Stomach (tissue), 9 donors: ENCODE results near the gene GCGR. TPM values are rescaled to one million over a fixed set of nuclear protein-coding genes. Genes with fewer than 3 reads are reported as not detected.

Experiments
- DNase-seq, 2 donors: peaks; one replicate each; pipeline versions ENCODE4 v3.0.0 to v3.0.0-alpha.2; 2013 to 2019
- H3K27ac ChIP-seq, 5 donors: fragments of 200-600 bp in 4 of 5; sonication (generic) in 4 of 5; one replicate each; pipeline ENCODE4 v1.5.1; 2013 to 2019; ENCODE audit warnings: mild to moderate bottlenecking in 1 of 5, moderate library complexity in 1 of 5
- H3K27me3 ChIP-seq, 3 donors: fragments of 200-600 bp; sonication (generic); one replicate each; pipeline ENCODE4 v1.5.1; 2017 to 2019; ENCODE audit warnings: mixed run types in 1 of 3
- H3K36me3 ChIP-seq, 4 donors: fragments of 200-600 bp; sonication (generic); 1 replicate in 3 of 4; 2 replicates in 1 of 4; pipeline ENCODE4 v1.5.1; 2016 to 2019
- H3K4me1 ChIP-seq, 4 donors: fragments of 200-600 bp; sonication (generic); one replicate each; pipeline ENCODE4 v1.5.1; 2016 to 2019
- H3K4me3 ChIP-seq, 4 donors: fragments of 200-600 bp; sonication (generic) in 3 of 4; one replicate each; pipeline ENCODE4 v1.5.1; 2016 to 2019; ENCODE audit warnings: mild to moderate bottlenecking in 1 of 4
- H3K9me3 ChIP-seq, 4 donors: fragments of 200-600 bp; sonication (generic); one replicate each; pipeline ENCODE4 v1.5.1; 2016 to 2019
- EP300 ChIP-seq: sonication (generic); formaldehyde crosslinking; IDR thresholded peaks from one replicate; pipeline ENCODE4 v1.6.1; 2017; ENCODE audit warnings: antibody characterized with exemption
- POLR2A ChIP-seq, 4 donors: fragments of 450-650 bp; IDR thresholded peaks; one replicate each; pipeline ENCODE4 v1.6.1; 2016; ENCODE audit warnings: antibody characterized with exemption in 4 of 4, control low read depth in 2 of 4, mild to moderate bottlenecking in 1 of 4, moderate library complexity in 1 of 4
- POLR2AphosphoS5 ChIP-seq, 3 donors: sonication (generic); formaldehyde crosslinking; IDR thresholded peaks; one replicate each; pipeline ENCODE4 v1.6.1; 2016; ENCODE audit warnings: antibody characterized with exemption in 3 of 3
- WGBS, 5 donors: extraction: QIAGEN DNeasy Blood & Tissue Kit in 3 of 5; methylation state at CpG; one replicate each; pipeline versions ENCODE4 v1.1.5 to v1.1.7; 2013 to 2018; 5-methylcytosine and 5-hydroxymethylcytosine counted together
- intact Hi-C: fragments of 100-400 bp; cut with DNase I; formaldehyde crosslinking; loops from one replicate; pipeline ENCODE4 v1.15.1; 2023; ENCODE audit warnings: low total_unique reads
- polyA plus RNA-seq, 3 donors: library from polyadenylated mRNA; stranded (reverse); fragments of 200-250 nt; gene quantifications; one replicate each; pipeline ENCODE4 v1.2.3, GENCODE V29; 2013
- total RNA-seq, 5 donors: library from RNA; depleted of rRNA; stranded (reverse); fragments of >200 nt; gene quantifications; one replicate each; pipeline versions ENCODE4 v1.1.0 to v1.2.3, GENCODE V29; 2014 to 2016
- TF ChIP-seq, protein P1 (sequence below), 7 experiments: fragments of 450-650 bp in 4 of 7; fragments of 200-600 bp in 3 of 7; sonication (generic) in 3 of 7; IDR thresholded peaks; one replicate each; pipeline ENCODE4 v1.5.1; 2016 to 2019; ENCODE audit warnings: antibody characterized with exemption in 7 of 7, control low read depth in 2 of 7, mild to moderate bottlenecking in 1 of 7
- donor health status: healthy with polysubstance abuse.
- donor health status: Bipolar disorder and iron deficiency.
- donor health status: healthy.

The GCGR gene
- total and polyA plus RNA-seq, 8 donors = 0.38 to 0.55 TPM; not detected in 6

DNA sequence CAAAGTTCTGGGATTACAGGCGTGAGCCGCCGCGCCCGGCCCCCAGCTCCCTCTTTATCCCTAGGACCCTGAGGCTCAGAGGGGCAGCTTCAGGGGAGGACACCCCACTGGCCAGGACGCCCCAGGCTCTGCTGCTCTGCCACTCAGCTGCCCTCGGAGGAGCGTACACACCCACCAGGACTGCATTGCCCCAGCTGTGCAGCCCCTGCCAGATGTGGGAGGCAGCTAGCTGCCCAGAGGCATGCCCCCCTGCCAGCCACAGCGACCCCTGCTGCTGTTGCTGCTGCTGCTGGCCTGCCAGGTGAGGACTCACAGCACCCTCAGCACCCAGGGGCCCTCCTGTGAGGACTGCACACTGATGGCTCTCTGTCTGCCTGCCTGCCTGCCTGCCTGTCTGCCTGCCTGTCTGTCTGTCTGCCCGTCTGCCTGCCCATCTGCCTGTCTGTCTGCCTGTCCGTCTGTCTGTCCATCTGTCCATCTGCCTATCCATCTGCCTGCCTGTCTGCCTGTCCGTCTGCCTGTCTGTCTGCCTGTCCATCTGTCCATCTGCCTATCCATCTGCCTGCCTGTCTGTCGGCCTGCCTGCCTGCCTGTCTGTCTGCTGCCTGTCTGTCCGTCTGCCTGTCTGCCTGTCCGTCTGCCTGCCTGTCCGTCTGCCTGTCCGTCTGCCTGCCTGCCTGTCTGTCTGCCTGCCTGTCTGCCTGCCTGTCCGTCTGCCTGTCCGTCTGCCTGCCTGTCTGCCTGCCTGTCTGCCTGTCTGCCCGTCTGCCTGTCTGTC, 5.0 kb downstream of the GCGR start:
- H3K4me1 ChIP-seq = peaks cover 13 to 24% (median 18%) of the 10 kb centered on the region in 4 donors
- DNase-seq = no peak
- H3K4me3 ChIP-seq = no peak overlapping the region
- no peak for TF ChIP-seq POLR2A (IDR thresholded peaks at IDR 0.05)
- TF ChIP-seq, protein P1, sequence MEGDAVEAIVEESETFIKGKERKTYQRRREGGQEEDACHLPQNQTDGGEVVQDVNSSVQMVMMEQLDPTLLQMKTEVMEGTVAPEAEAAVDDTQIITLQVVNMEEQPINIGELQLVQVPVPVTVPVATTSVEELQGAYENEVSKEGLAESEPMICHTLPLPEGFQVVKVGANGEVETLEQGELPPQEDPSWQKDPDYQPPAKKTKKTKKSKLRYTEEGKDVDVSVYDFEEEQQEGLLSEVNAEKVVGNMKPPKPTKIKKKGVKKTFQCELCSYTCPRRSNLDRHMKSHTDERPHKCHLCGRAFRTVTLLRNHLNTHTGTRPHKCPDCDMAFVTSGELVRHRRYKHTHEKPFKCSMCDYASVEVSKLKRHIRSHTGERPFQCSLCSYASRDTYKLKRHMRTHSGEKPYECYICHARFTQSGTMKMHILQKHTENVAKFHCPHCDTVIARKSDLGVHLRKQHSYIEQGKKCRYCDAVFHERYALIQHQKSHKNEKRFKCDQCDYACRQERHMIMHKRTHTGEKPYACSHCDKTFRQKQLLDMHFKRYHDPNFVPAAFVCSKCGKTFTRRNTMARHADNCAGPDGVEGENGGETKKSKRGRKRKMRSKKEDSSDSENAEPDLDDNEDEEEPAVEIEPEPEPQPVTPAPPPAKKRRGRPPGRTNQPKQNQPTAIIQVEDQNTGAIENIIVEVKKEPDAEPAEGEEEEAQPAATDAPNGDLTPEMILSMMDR (IDR thresholded peaks at IDR 0.05) = no peak
- no peak for TF ChIP-seq EP300
- no peaks in the 10 kb centered on the region for H3K9me3 ChIP-seq
- H3K27ac ChIP-seq = no peak overlapping the region
- no peaks in the 10 kb centered on the region for H3K36me3 ChIP-seq
- 75 to 79% (median 78%) methylated on average over 19 to 20 of the region's 20 CpGs for WGBS, 5 donors
- H3K27me3 ChIP-seq = peaks cover 16 to 100% (median 77%) of the 10 kb centered on the region in 3 donors
- intact Hi-C loops = no loop called here

- peaks cover 7 to 18% (median 12%) of the 10 kb centered on the region in 4 donors for H3K4me1 ChIP-seq
- 68 to 78% (median 70%) methylated on average over 7 of the region's 7 CpGs for WGBS, 5 donors
- H3K27ac ChIP-seq = no peak overlapping the region
- TF ChIP-seq POLR2A (IDR thresholded peaks at IDR 0.05) (no peak), EP300 (no peak), POLR2AphosphoS5 (IDR thresholded peaks at IDR 0.05) (no peak)
- TF ChIP-seq, protein P1 (IDR thresholded peaks at IDR 0.05) = no peak
- H3K9me3 ChIP-seq = no peaks in the 10 kb centered on the region
- no peak for DNase-seq
- H3K27me3 ChIP-seq = peaks cover 10 to 97% (median 71%) of the 10 kb centered on the region in 3 donors
- intact Hi-C loops = no loop called here
- H3K4me3 ChIP-seq = no peak overlapping the region
- no peaks in the 10 kb centered on the region for H3K36me3 ChIP-seq
Observed at GRCh38 chr17:81809556-81809998, 5.6 kb downstream of the GCGR start.

DNA sequence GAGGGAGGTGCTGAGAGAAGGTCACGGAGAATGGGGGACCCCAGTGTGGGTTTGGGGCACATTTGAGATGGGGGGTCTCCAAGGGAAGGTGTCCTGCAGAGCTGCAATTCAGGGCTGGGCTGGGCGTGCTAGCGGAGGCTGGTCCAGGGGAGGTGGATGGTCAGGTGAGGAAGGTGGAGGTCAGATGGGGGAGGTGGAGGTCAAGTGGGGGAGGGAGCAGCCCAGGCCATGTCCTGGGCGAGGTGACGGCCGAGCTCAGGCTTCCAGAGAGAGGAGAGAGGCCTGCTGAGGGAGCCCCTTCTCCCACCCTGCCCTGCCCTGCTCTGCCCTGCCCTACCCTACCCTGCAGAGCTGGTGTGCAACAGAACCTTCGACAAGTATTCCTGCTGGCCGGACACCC, 6.5 kb downstream of the GCGR start:
- peaks cover 0 to 10% (median 9%) of the 10 kb centered on the region in 4 donors for H3K4me1 ChIP-seq
- WGBS, 5 donors = 70 to 78% (median 76%) methylated on average over 8 of the region's 8 CpGs
- H3K27me3 ChIP-seq = peaks cover under 1 to 96% (median 62%) of the 10 kb centered on the region in 3 donors
- no peaks in the 10 kb centered on the region for H3K36me3 ChIP-seq
- no peak overlapping the region for H3K27ac ChIP-seq
- no peak for DNase-seq
- TF ChIP-seq, protein P1 (IDR thresholded peaks at IDR 0.05) = no peak
- TF ChIP-seq POLR2A (IDR thresholded peaks at IDR 0.05) (no peak), EP300 (no peak), POLR2AphosphoS5 (IDR thresholded peaks at IDR 0.05) (no peak)
- H3K4me3 ChIP-seq = no peak overlapping the region
- intact Hi-C loops = no loop called here
- no peaks in the 10 kb centered on the region for H3K9me3 ChIP-seq

DNA sequence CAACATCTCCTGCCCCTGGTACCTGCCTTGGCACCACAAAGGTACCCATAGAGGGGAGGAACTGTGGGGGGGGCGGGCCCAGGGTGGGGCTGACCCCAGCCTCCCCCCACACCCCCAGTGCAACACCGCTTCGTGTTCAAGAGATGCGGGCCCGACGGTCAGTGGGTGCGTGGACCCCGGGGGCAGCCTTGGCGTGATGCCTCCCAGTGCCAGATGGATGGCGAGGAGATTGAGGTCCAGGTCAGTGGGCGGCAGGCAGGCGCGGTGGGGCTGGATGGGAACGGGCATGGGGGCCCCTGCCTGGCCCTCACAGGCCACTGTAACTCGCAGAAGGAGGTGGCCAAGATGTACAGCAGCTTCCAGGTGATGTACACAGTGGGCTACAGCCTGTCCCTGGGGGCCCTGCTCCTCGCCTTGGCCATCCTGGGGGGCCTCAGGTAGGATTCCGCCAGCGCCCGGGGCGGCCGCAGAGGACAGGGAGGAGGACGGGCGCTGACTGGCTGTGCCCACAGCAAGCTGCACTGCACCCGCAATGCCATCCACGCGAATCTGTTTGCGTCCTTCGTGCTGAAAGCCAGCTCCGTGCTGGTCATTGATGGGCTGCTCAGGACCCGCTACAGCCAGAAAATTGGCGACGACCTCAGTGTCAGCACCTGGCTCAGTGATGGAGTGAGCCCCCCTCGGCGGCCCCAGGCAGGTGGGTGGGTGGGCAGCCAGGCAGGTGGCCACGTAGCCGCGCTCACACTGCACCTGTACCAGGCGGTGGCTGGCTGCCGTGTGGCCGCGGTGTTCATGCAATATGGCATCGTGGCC, 7.1 kb downstream of the GCGR start:
- DNase-seq = no peak
- H3K9me3 ChIP-seq = no peaks in the 10 kb centered on the region
- H3K27ac ChIP-seq = no peak overlapping the region
- H3K4me3 ChIP-seq = no peak overlapping the region
- H3K27me3 ChIP-seq = peaks cover 0 to 90% (median 56%) of the 10 kb centered on the region in 3 donors
- H3K4me1 ChIP-seq = peaks cover 0 to 13% (median 8%) of the 10 kb centered on the region in 4 donors
- intact Hi-C loops = no loop called here
- no peaks in the 10 kb centered on the region for H3K36me3 ChIP-seq
- WGBS, 5 donors = 84 to 88% (median 86%) methylated on average over 22 to 42 of the region's 42 CpGs
- TF ChIP-seq POLR2AphosphoS5 (IDR thresholded peaks at IDR 0.05) (no peak), POLR2A (IDR thresholded peaks at IDR 0.05) (no peak)
- TF ChIP-seq, protein P1 (IDR thresholded peaks at IDR 0.05) = no peak
